GM19372 (cell line): ENCODE results near the gene FAM193B.

ENCODE experiments used
- ATAC-seq: cut with Tn5 transposase; IDR thresholded peaks from one replicate; pipeline ENCODE4 v1.9.1; 2021; ENCODE audit warnings: mild to moderate bottlenecking, low read depth, moderate library complexity; ENCODE audit not compliant: unreplicated experiment

Gene FAM193B

DNA sequence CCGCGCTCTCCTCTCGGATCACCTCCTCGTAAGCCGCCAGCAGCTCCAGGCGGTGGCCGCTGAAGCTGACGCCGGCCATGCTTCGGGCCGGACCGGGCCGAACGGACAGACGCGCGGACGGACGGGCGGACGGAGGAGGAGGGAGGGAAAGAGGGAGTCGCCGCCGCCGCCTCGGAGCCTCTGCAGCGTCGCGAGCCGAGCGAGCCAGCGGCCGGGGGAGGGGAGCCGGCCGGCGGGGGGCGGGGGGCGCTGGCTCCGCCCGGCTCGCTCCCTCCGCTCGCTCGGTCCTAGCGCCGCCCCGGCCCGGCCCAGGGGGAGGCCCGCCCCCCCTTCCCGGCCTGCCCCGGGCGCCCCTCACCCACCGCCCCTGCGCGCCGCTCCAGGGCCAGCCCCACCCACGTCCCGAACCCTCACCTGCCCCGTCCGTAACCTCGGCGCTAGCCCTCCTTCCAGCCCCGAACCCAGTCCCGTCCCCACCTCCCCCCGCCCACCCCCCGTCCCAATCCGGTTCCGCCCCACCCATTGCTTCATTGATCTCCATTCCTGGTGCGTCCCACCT lies 80.8 kb downstream of the FAM193B start, which contains the start of gene DBN1:
DBN1 (minus strand) TSS at position 192 of the 559 bp plus-strand sequence; CDS start at position 79, 113 bp downstream.
- peak; percentile 34 for ATAC-seq

- peak; percentile 49 for ATAC-seq
These were observed 81.6 kb downstream of the FAM193B start for GRCh38 chr5:177472460-177473442.

- no peak for ATAC-seq
These were observed 82.6 kb downstream of the FAM193B start for GRCh38 chr5:177471610-177472356.

DNA sequence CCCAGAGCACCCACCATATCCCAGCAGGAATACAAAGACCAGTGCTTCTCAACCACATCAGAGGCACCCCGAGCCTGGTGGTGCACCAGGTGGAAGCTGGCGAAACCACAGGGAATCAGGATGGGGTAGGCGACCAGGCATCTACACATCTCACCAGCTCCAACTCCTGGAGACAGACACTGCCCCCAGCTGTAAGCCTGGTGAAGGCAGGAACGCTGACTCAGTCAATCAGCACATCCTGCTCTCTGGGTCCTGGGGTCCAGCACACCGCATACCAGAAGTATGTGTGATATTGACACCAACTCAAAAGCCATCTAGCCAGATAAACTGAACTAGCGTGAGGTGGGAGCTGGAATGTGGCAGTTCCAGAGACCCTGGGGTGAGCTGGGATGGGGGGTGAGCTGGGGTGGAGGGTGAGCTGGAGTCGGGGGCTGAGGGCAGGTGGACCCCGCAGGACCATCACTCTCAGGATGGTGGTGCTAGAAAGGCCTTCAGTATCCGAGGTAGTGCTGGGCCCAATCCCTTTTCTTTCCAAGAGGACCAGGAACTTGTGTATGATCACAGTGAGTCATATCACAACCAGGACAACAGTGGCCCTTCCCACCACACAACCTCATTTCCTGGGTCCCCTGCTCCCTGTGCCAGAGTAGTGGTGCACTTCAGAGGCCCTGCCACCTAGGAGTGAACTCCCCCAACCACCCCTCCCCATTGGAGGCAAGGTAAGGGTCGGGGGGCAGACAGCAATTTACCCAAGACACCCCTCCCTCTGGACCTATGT lies 83.4 kb downstream of the FAM193B start:
- no peak for ATAC-seq
